ENCODE measurements around the gene PIK3C2G.

The PIK3C2G gene

DNA sequence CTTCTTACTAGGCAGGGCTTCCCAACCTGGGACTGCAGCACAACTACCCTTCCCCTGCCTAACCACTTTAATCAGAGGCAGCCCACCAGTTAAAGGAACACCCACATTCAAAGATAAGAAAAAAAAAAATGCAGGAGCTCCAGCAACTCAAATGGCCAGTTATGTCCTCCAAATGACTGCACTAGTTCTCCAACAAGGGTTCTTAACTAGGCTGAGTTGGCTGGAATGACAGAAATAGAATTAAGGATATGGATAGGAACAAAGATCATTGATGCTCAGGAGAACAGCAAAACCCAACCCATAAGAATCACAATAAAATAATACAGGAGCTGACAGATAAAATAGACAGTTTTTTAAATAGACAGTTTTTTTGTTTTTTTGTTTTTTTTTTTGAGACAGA, 322.3 kb downstream of the PIK3C2G start:
- no peak for DNase-seq (ENCODE audit: low read depth)
- TF ChIP-seq, protein P1, sequence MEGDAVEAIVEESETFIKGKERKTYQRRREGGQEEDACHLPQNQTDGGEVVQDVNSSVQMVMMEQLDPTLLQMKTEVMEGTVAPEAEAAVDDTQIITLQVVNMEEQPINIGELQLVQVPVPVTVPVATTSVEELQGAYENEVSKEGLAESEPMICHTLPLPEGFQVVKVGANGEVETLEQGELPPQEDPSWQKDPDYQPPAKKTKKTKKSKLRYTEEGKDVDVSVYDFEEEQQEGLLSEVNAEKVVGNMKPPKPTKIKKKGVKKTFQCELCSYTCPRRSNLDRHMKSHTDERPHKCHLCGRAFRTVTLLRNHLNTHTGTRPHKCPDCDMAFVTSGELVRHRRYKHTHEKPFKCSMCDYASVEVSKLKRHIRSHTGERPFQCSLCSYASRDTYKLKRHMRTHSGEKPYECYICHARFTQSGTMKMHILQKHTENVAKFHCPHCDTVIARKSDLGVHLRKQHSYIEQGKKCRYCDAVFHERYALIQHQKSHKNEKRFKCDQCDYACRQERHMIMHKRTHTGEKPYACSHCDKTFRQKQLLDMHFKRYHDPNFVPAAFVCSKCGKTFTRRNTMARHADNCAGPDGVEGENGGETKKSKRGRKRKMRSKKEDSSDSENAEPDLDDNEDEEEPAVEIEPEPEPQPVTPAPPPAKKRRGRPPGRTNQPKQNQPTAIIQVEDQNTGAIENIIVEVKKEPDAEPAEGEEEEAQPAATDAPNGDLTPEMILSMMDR (IDR thresholded peaks at IDR 0.05; ENCODE audit: control insufficient read depth, extremely low read depth, insufficient read depth), result no peak
- H3K4me3 ChIP-seq (ENCODE audit: low read depth, low read length), result no peak overlapping the region

DNA sequence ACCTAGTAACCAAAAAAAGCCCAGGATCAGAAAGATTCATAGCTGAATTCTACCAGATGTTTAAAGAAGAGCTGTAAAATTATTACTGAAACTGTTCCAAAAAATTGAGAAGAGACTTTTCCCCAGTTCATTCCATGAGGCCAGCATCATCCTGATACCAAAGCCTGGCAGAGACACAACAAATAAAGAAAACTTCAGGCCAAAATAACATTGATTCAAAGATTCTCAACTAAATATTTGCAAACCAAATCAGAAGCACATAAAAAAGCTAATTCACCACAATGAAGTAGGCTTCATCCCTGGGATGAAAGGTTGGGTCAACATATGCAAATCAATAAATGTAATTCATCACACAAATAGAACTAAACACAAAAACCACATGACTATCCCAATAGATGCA, 325.3 kb downstream of the PIK3C2G start:
- TF ChIP-seq, protein P1 (IDR thresholded peaks at IDR 0.05; ENCODE audit: control insufficient read depth, extremely low read depth, insufficient read depth), result no peak
- no peak for DNase-seq (ENCODE audit: low read depth)

DNA sequence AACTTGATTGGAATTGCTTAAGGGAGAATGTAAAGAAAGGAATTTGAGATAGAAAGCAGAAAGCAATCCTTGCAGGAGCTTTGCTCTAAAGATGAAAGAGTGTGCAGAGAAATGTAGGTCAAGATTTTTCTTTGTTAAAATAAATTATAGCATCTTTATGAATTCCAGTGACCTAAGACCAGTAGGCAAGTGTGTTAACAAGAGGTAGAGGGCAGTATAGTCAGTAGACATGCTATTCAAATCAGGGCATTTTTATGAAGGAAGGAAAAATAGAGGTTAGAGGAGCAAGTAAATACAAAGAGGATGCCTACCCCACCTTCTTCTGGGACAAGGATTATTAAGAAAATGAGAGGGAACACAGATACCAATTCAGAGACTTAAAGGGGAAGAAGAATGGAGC, 328.0 kb downstream of the PIK3C2G start:
- H3K4me3 ChIP-seq (ENCODE audit: low read depth, low read length), result no peak overlapping the region
- no peak for DNase-seq (ENCODE audit: low read depth)
- TF ChIP-seq, protein P1 (IDR thresholded peaks at IDR 0.05; ENCODE audit: control insufficient read depth, extremely low read depth, insufficient read depth), result peak; percentile 17; the same call in 1 of the 2 replicates

More for the DNA sequence above, 325.3 kb downstream of the PIK3C2G start:
- H3K4me3 ChIP-seq (ENCODE audit: low read depth, low read length), result no peak overlapping the region

DNA sequence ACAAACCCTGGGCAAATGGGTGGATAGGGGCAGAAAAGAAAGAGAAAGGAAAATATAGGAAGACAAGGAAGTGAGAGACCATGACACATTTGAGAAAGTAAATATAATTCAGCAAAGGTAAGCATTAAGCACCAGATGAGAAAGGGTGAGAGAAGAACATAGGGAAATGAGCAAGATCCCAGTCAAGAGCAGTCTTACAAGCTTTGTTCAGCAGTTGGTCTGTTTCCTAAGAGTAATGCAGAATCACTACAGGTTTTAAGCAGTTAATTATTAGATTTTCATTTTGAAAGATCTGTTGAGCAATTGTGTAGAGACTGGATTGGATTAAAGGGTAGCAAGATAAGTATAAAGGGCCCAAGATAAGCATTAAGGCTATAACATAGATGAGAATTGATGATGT, 330.2 kb downstream of the PIK3C2G start:
- no peak for DNase-seq (ENCODE audit: low read depth)
- TF ChIP-seq, protein P1 (IDR thresholded peaks at IDR 0.05; ENCODE audit: control insufficient read depth, extremely low read depth, insufficient read depth), result no peak
- H3K4me3 ChIP-seq (ENCODE audit: low read depth, low read length), result no peak overlapping the region

DNA sequence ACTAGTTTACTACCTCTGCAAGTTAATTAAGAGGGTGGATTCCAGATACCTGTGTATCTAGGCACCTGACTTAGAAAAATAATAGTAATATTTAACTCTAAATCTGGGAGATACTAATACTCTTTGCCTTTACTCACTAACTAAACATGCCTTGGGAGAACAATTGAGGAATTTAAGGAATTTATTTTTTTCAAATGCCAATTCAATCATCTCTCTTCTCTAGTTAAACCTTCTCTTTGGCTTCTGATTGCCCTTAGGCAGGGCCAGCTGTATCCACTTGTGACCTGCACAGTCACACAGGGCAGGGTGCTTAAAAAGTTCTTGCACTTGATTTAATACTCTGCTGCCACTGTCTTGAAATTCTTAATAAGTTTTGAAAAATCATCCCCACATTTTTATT, 334.1 kb downstream of the PIK3C2G start:
- TF ChIP-seq, protein P1 (IDR thresholded peaks at IDR 0.05; ENCODE audit: control insufficient read depth, extremely low read depth, insufficient read depth), result no peak
- no peak for DNase-seq (ENCODE audit: low read depth)
- H3K4me3 ChIP-seq (ENCODE audit: low read depth, low read length), result no peak overlapping the region

DNA sequence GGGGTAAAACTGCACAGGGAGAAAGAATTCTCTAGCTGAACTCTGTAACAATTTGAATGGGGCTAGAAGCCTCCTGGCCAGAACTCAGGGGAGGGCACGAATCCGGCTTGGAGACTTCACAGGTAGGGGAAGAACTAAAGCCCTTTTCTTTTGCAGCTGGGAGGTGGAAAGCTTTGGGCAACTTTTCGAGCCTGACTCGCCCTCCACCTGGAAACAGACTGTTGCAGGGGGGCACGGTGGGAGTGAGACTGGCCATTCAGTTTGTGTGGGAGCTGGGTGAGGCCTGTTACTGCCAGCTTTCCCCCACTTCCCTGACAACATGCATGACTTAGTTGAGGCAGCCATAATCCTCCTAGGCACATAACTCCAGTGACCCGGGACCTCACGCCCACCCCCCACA, 340.6 kb downstream of the PIK3C2G start:
- no peak for DNase-seq (ENCODE audit: low read depth)
- TF ChIP-seq, protein P1 (IDR thresholded peaks at IDR 0.05; ENCODE audit: control insufficient read depth, extremely low read depth, insufficient read depth), result no peak
- no peak overlapping the region for H3K4me3 ChIP-seq (ENCODE audit: low read depth, low read length)

DNA sequence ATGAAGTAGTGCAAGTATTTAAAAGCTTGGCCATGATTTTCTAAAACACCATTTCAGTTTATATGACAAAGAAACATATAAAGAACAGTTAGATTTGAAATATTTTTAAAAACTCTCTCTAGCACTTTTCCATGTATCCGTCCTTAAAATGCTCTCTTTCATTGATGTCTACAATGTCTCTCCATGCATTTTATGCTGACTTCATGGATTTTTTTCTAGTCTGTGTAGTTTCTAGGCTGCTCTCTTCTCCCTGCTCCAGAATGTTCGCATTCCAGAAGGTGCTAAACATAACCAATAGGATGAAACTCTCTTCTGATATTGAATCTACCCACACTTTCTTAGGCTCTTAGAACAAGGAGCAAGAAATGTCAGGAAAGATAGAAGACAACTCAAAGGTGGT, 351.7 kb downstream of the PIK3C2G start:
- TF ChIP-seq, protein P1 (IDR thresholded peaks at IDR 0.05; ENCODE audit: control insufficient read depth, extremely low read depth, insufficient read depth), result no peak

More for the DNA sequence above, 351.7 kb downstream of the PIK3C2G start:
- no peak for DNase-seq (ENCODE audit: low read depth)
- H3K4me3 ChIP-seq (ENCODE audit: low read depth, low read length), result no peak overlapping the region

All from LNCaP clone FGC (cell line).